ENCODE measurements around the gene BRINP1.

BRINP1 gene

GRCh38 chr9:119257592-119257991 is 111.6 kb downstream of the BRINP1 start:
- no peaks in the 10 kb centered on the region for H3K27me3 ChIP-seq (ENCODE audit: insufficient read depth, poor library complexity, severe bottlenecking)
- no peak overlapping the region for H3K27ac ChIP-seq (replicated peaks)
- no peak overlapping the region for H3K4me3 ChIP-seq (replicated peaks; ENCODE audit: insufficient read depth, low read length)
- DNase-seq (ENCODE audit: low read depth in 1 of 2, low spot score in 1 of 2) = no peak
- TF ChIP-seq GABPA (IDR thresholded peaks at IDR 0.05; ENCODE audit: low read depth) = no peak
- no peak for TF ChIP-seq REST (IDR thresholded peaks at IDR 0.05; ENCODE audit: insufficient replicate concordance, low read depth)
- no peak for TF ChIP-seq POLR2AphosphoS5 (IDR thresholded peaks at IDR 0.05; ENCODE audit: low read depth)
- no peak for TF ChIP-seq SPI1 (IDR thresholded peaks at IDR 0.05; ENCODE audit: borderline replicate concordance, low read depth)

- Histone ChIP-seq H3K27me3 (ENCODE audit: insufficient read depth, poor library complexity, severe bottlenecking) (no peaks in the 10 kb centered on the region), H3K27ac (replicated peaks) (no peak overlapping the region), H3K4me3 (replicated peaks; ENCODE audit: insufficient read depth, low read length) (no peak overlapping the region)
- no peak for DNase-seq (ENCODE audit: low read depth in 1 of 2, low spot score in 1 of 2)
- TF ChIP-seq SPI1 (IDR thresholded peaks at IDR 0.05; ENCODE audit: borderline replicate concordance, low read depth) (no peak), REST (IDR thresholded peaks at IDR 0.05; ENCODE audit: insufficient replicate concordance, low read depth) (no peak), GABPA (IDR thresholded peaks at IDR 0.05; ENCODE audit: low read depth) (no peak), POLR2AphosphoS5 (IDR thresholded peaks at IDR 0.05; ENCODE audit: low read depth) (no peak), CTCF (IDR thresholded peaks at IDR 0.05; ENCODE audit: insufficient read depth, low read length) (no peak)
Measured at GRCh38 chr9:119255116-119255515, 114.1 kb downstream of the BRINP1 start.

- DNase-seq (ENCODE audit: low read depth in 1 of 2, low spot score in 1 of 2) = no peak
- TF ChIP-seq GABPA (IDR thresholded peaks at IDR 0.05; ENCODE audit: low read depth) (no peak), REST (IDR thresholded peaks at IDR 0.05; ENCODE audit: insufficient replicate concordance, low read depth) (peak; percentile 78), CTCF (IDR thresholded peaks at IDR 0.05; ENCODE audit: insufficient read depth, low read length) (no peak), POLR2AphosphoS5 (IDR thresholded peaks at IDR 0.05; ENCODE audit: low read depth) (no peak), SPI1 (IDR thresholded peaks at IDR 0.05; ENCODE audit: borderline replicate concordance, low read depth) (no peak)
- Histone ChIP-seq H3K27ac (replicated peaks) (no peak overlapping the region), H3K27me3 (ENCODE audit: insufficient read depth, poor library complexity, severe bottlenecking) (no peaks in the 10 kb centered on the region), H3K4me3 (replicated peaks; ENCODE audit: insufficient read depth, low read length) (no peak overlapping the region)
Measured at GRCh38 chr9:119252671-119253299, 116.5 kb downstream of the BRINP1 start.

Measured in HL-60 (cell line).